ENCODE measurements around the gene CCND1. TPM values are rescaled to one million over a fixed set of nuclear protein-coding genes. Genes with fewer than 3 reads are reported as not detected.
"Not testable (repeated sequence)": the region's sequence is repeated elsewhere in the genome, so short reads cannot be mapped to it uniquely, and the experiment has no call there.

CCND1 gene
- total and polyA plus RNA-seq, 2 donors (not counting 1 experiment from before 2014, with no cell fraction given): 322 to 548 TPM

DNA sequence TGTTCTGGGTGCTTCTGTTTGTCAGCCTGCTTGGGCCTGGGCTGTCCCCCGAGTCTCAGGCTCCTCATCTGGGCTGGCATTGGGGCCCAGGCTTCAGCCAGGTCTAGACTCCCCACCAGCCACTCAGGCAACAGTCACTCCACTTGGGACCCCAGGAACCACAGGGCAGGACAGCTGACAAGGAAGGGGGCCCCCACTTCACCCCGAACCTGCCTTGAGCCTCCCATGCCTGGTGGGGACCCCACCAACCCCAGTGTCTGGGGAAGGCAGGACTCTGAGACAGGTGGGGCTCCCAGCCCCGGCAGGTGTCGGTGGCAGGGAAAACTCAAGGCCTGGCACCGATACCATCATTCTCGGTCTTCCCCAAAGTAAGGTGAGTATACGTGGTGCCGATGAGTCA is 45.9 kb downstream of the CCND1 start:
- Histone ChIP-seq H3K4me3 (replicated peaks in 1 of 4; ENCODE audit: control extremely low read depth in 1 of 4, insufficient read depth in 1 of 4, low read depth in 3 of 4, low read length in 4 of 4) (no peak overlapping the region), H3K4me1 (ENCODE audit: control insufficient read depth, extremely low read depth, insufficient read depth, low read length) (no peaks in the 10 kb centered on the region), H3K36me3 (ENCODE audit: control insufficient read depth, insufficient read depth, low read length) (no peaks in the 10 kb centered on the region), H3K27ac (ENCODE audit: insufficient read depth, low read length) (no peak overlapping the region), H3K9me3 (ENCODE audit: control insufficient read depth, insufficient read depth, low read depth, low read length) (no peaks in the 10 kb centered on the region), H3K79me2 (ENCODE audit: control insufficient read depth, insufficient read depth, low read length) (no peaks in the 10 kb centered on the region), H3K9ac (ENCODE audit: insufficient read depth, low read length) (no peak overlapping the region), H4K20me1 (ENCODE audit: control insufficient read depth, extremely low read depth, insufficient read depth, low read length) (no peaks in the 10 kb centered on the region), H2AFZ (ENCODE audit: low read length) (no peak overlapping the region), H3K27me3 (ENCODE audit: control insufficient read depth, insufficient read depth, low read length) (no peaks in the 10 kb centered on the region), H3K4me2 (ENCODE audit: extremely low read depth, insufficient read depth, low read length) (no peak overlapping the region)
- no peak for DNase-seq (ENCODE audit: low read depth in 2 of 2)
- TF ChIP-seq, protein P1, sequence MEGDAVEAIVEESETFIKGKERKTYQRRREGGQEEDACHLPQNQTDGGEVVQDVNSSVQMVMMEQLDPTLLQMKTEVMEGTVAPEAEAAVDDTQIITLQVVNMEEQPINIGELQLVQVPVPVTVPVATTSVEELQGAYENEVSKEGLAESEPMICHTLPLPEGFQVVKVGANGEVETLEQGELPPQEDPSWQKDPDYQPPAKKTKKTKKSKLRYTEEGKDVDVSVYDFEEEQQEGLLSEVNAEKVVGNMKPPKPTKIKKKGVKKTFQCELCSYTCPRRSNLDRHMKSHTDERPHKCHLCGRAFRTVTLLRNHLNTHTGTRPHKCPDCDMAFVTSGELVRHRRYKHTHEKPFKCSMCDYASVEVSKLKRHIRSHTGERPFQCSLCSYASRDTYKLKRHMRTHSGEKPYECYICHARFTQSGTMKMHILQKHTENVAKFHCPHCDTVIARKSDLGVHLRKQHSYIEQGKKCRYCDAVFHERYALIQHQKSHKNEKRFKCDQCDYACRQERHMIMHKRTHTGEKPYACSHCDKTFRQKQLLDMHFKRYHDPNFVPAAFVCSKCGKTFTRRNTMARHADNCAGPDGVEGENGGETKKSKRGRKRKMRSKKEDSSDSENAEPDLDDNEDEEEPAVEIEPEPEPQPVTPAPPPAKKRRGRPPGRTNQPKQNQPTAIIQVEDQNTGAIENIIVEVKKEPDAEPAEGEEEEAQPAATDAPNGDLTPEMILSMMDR (conservative IDR thresholded peaks at IDR 0.05 in 1 of 2, IDR thresholded peaks at IDR 0.05 in 1 of 2; ENCODE audit: low read depth in 1 of 2, low read length in 2 of 2): no peak
- no peak for TF ChIP-seq EZH2 (IDR thresholded peaks at IDR 0.05; ENCODE audit: low read length, missing control alignments)

GRCh38 chr11:69687969-69688771 is 47.2 kb downstream of the CCND1 start:
- DNase-seq (ENCODE audit: low read depth in 2 of 2); H2AFZ ChIP-seq (ENCODE audit: low read length); H3K27me3 ChIP-seq (ENCODE audit: control insufficient read depth, insufficient read depth, low read length); H3K4me3 ChIP-seq (replicated peaks in 1 of 4; ENCODE audit: control extremely low read depth in 1 of 4, insufficient read depth in 1 of 4, low read depth in 3 of 4, low read length in 4 of 4); H3K9me3 ChIP-seq (ENCODE audit: control insufficient read depth, insufficient read depth, low read depth, low read length); H3K4me1 ChIP-seq (ENCODE audit: control insufficient read depth, extremely low read depth, insufficient read depth, low read length); H3K4me2 ChIP-seq (ENCODE audit: extremely low read depth, insufficient read depth, low read length); H3K27ac ChIP-seq (ENCODE audit: insufficient read depth, low read length); H3K36me3 ChIP-seq (ENCODE audit: control insufficient read depth, insufficient read depth, low read length); H3K79me2 ChIP-seq (ENCODE audit: control insufficient read depth, insufficient read depth, low read length); H3K9ac ChIP-seq (ENCODE audit: insufficient read depth, low read length); H4K20me1 ChIP-seq (ENCODE audit: control insufficient read depth, extremely low read depth, insufficient read depth, low read length): not testable (repeated sequence)

- no peaks in the 10 kb centered on the region for H3K4me1 ChIP-seq (ENCODE audit: control insufficient read depth, extremely low read depth, insufficient read depth, low read length)
- no peaks in the 10 kb centered on the region for H3K36me3 ChIP-seq (ENCODE audit: control insufficient read depth, insufficient read depth, low read length)
- H3K4me3 ChIP-seq (replicated peaks in 1 of 4; ENCODE audit: control extremely low read depth in 1 of 4, insufficient read depth in 1 of 4, low read depth in 3 of 4, low read length in 4 of 4): no peak overlapping the region
- H3K4me2 ChIP-seq (ENCODE audit: extremely low read depth, insufficient read depth, low read length): no peak overlapping the region
- no peaks in the 10 kb centered on the region for H3K9me3 ChIP-seq (ENCODE audit: control insufficient read depth, insufficient read depth, low read depth, low read length)
- no peak for DNase-seq (ENCODE audit: low read depth in 2 of 2)
- H4K20me1 ChIP-seq (ENCODE audit: control insufficient read depth, extremely low read depth, insufficient read depth, low read length): no peaks in the 10 kb centered on the region
- no peaks in the 10 kb centered on the region for H3K79me2 ChIP-seq (ENCODE audit: control insufficient read depth, insufficient read depth, low read length)
- H3K27ac ChIP-seq (ENCODE audit: insufficient read depth, low read length): no peak overlapping the region
- H3K27me3 ChIP-seq (ENCODE audit: control insufficient read depth, insufficient read depth, low read length): peaks cover 5% of the 10 kb centered on the region
- no peak for TF ChIP-seq EZH2 (IDR thresholded peaks at IDR 0.05; ENCODE audit: low read length, missing control alignments)
- TF ChIP-seq, protein P1 (conservative IDR thresholded peaks at IDR 0.05 in 1 of 2, IDR thresholded peaks at IDR 0.05 in 1 of 2; ENCODE audit: low read depth in 1 of 2, low read length in 2 of 2): no peak
- no peak overlapping the region for H2AFZ ChIP-seq (ENCODE audit: low read length)
- no peak overlapping the region for H3K9ac ChIP-seq (ENCODE audit: insufficient read depth, low read length)
These were observed 48.7 kb downstream of the CCND1 start for GRCh38 chr11:69689484-69690319.
